K562 (cell line): Measurements from ENCODE around the gene TMEM143. TPM values are rescaled to one million over a fixed set of nuclear protein-coding genes. Genes with fewer than 3 reads are reported as not detected.

Experiments used
- CBFA2T2 ChIP-seq: fragments of 450-650 bp; conservative IDR thresholded peaks from 2 replicates; pipeline ENCODE4 v1.6.1; 2017; ENCODE audit warnings: mild to moderate bottlenecking
- GATAD2A ChIP-seq: fragments of 450-650 bp; IDR thresholded peaks from 2 replicates; pipeline ENCODE4 v1.6.1; 2017
- HMGXB4 ChIP-seq: sonication (generic); formaldehyde crosslinking; IDR thresholded peaks from 2 replicates; pipeline ENCODE4 v1.8.1; 2023; ENCODE audit warnings: mild to moderate bottlenecking, missing genetic modification reagents
- NRF1 ChIP-seq, 2 experiments: fragments of 450-650 bp; IDR thresholded peaks in 1 of 2; conservative IDR thresholded peaks in 1 of 2; 2 replicates each; pipeline ENCODE4 v1.6.1; 2014; ENCODE audit warnings: mild to moderate bottlenecking in 2 of 2
- RHOXF2B ChIP-seq: fragments of 250-450 bp; sonication (Bioruptor Pico); conservative IDR thresholded peaks from 2 replicates; pipeline ENCODE4 v1.5.1; 2021
- SETDB1 ChIP-seq: IDR thresholded peaks from one replicate; pipeline ENCODE4 v1.6.1; 2012; ENCODE audit warnings: low read length, control low read depth, inconsistent platforms
- ZNF318 ChIP-seq, 2 experiments: fragments of 450-650 bp; IDR thresholded peaks; 2 replicates each; pipeline ENCODE4 v1.6.1; 2016; ENCODE audit warnings: mild to moderate bottlenecking in 2 of 2, borderline replicate concordance in 1 of 2, low read depth in 1 of 2, moderate library complexity in 1 of 2
- ZNF592 ChIP-seq: fragments of 450-650 bp; IDR thresholded peaks from 2 replicates; pipeline ENCODE4 v1.6.1; 2017; ENCODE audit warnings: antibody characterized with exemption, mild to moderate bottlenecking
- polyA plus RNA-seq, 8 experiments: library from polyadenylated mRNA; depleted of rRNA in 4 of 8; stranded (reverse) in 5 of 8; unstranded in 3 of 8; fragments of >200 nt; fragmentation: Nextera tagmentation in 2 of 8; fragmentation: Illumina TruSeq in 1 of 8; extraction: Ambion mirVana in 2 of 8; extraction: Trizol in 1 of 8; gene quantifications; 2 replicates each; pipeline versions ENCODE4 v1.2.1 to v1.2.3, GENCODE V29; 2011 to 2014; ENCODE audit warnings: inconsistent platforms in 1 of 8, missing spikeins in 1 of 8
- total RNA-seq, 7 experiments: library from RNA; depleted of rRNA in 6 of 7; stranded (reverse); fragments of >200 nt in 6 of 7; fragmentation: Illumina TruSeq in 2 of 7; extraction: Trizol in 2 of 7; gene quantifications; 2 replicates each; pipeline versions ENCODE4 v1.2.1 to v1.2.3, GENCODE V29; 2011 to 2021; ENCODE audit warnings: low replicate concordance in 1 of 7

TMEM143 gene
- total and polyA plus RNA-seq, 9 of the 15 experiments (the other 6 are each of a cell fraction or from before 2014, with no cell fraction given) = 0.66 to 8.8 (median 4.3) TPM

GRCh38 chr19:48362716-48363499, 832 bp downstream of the TMEM143 start (continued):
- TF ChIP-seq ZNF318 (IDR thresholded peaks at IDR 0.05; ENCODE audit: borderline replicate concordance in 1 of 2, low read depth in 1 of 2) (no peak), GATAD2A (no peak), RHOXF2B (no peak), CBFA2T2 (no peak), HMGXB4 (CRISPR knock-in tag) (no peak; the same call in 1 of the 2 replicates), SETDB1 (no peak), NRF1 (conservative IDR thresholded peaks at IDR 0.05 in 1 of 2, IDR thresholded peaks at IDR 0.05 in 1 of 2) (no peak), ZNF592 (peak; percentile 93)
